T-cell (primary cell): ENCODE data around the gene TFIP11. TPM values are rescaled to one million over a fixed set of nuclear protein-coding genes. Genes with fewer than 3 reads are reported as not detected.

Experiments
- ATAC-seq, 4 experiments: fragments of 200-7000 bp in 3 of 4; fragments of 150-1000 bp in 1 of 4; cut with Tn5 transposase; replicated peaks in 1 of 4; 1 replicate in 3 of 4; 2 replicates in 1 of 4; pipeline ENCODE4 v1.10.0; 2021; ENCODE audit warnings: moderate library complexity in 3 of 4, mild to moderate bottlenecking in 2 of 4, moderate number of reproducible peaks in 1 of 4
- CTCF ChIA-PET, 2 donors: fragments of 300-600 bp; sonication (Branson Sonifier 250); formaldehyde crosslinking; loops; one replicate each; lab custom pipeline; 2022; ENCODE audit warnings: antibody characterized with exemption in 2 of 2; lab: Charles Lee
- POLR2A ChIA-PET, 2 donors: fragments of 300-600 bp; sonication (Branson Sonifier 250); formaldehyde crosslinking; loops; one replicate each; lab custom pipeline; 2022; ENCODE audit warnings: antibody characterized with exemption in 2 of 2; lab: Charles Lee
- DNase-seq, 35 experiments: peaks; one replicate each; pipeline versions ENCODE4 v3.0.0 to v3.0.0-alpha.2; 2013 to 2023
- H3K27ac ChIP-seq: one replicate; pipeline ENCODE4 v1.5.1; 2013; ENCODE audit warnings: low read length
- H3K27me3 ChIP-seq, 2 experiments: replicated peaks in 1 of 2; 1 replicate in 1 of 2; 2 replicates in 1 of 2; pipeline versions ENCODE4 v1.6.1 to v1.7.0; 2013; ENCODE audit warnings: low read length in 1 of 2, mixed read lengths in 1 of 2; ENCODE audit not compliant: control insufficient read depth in 2 of 2, insufficient read depth in 2 of 2; ENCODE audit errors: extremely low read depth in 1 of 2
- H3K36me3 ChIP-seq, 2 donors: 1 replicate in 1 of 2; 2 replicates in 1 of 2; pipeline versions ENCODE4 v1.6.1 to v1.7.0; 2013; ENCODE audit warnings: low read length in 1 of 2; ENCODE audit not compliant: control insufficient read depth in 2 of 2, insufficient read depth in 1 of 2; ENCODE audit errors: extremely low read depth in 1 of 2
- H3K4me1 ChIP-seq, 2 experiments: 1 replicate in 1 of 2; 2 replicates in 1 of 2; pipeline versions ENCODE4 v1.6.1 to v1.7.0; 2013; ENCODE audit warnings: low read length in 2 of 2, mixed read lengths in 1 of 2; ENCODE audit not compliant: insufficient read depth in 2 of 2, control insufficient read depth in 1 of 2; ENCODE audit errors: extremely low read depth in 1 of 2
- H3K4me3 ChIP-seq, 2 donors: 1 replicate in 1 of 2; 2 replicates in 1 of 2; pipeline versions ENCODE4 v1.5.1 to v1.7.0; 2013; ENCODE audit warnings: mild to moderate bottlenecking in 2 of 2, low read length in 1 of 2, moderate library complexity in 1 of 2; ENCODE audit not compliant: control insufficient read depth in 1 of 2; ENCODE audit errors: extremely low read depth in 1 of 2
- H3K9me3 ChIP-seq: 2 replicates; pipeline ENCODE4 v1.7.0; 2013
- H3K27ac Mint-ChIP-seq, 2 donors: one replicate each; pipeline ENCODE4 v1.8.0; 2020 to 2021; ENCODE audit warnings: mild to moderate bottlenecking in 2 of 2, mixed read lengths in 2 of 2
- H3K27me3 Mint-ChIP-seq, 2 donors: one replicate each; pipeline ENCODE4 v1.8.0; 2021 to 2022; ENCODE audit warnings: mixed read lengths in 2 of 2
- H3K36me3 Mint-ChIP-seq: one replicate; pipeline ENCODE4 v1.8.0; 2021; ENCODE audit warnings: mixed read lengths
- H3K4me1 Mint-ChIP-seq, 3 donors: one replicate each; pipeline ENCODE4 v1.8.0; 2020 to 2022; ENCODE audit warnings: mixed read lengths in 3 of 3, mild to moderate bottlenecking in 1 of 3
- H3K4me3 Mint-ChIP-seq, 3 donors: one replicate each; pipeline ENCODE4 v1.8.0; 2020 to 2022; ENCODE audit warnings: mild to moderate bottlenecking in 3 of 3, mixed read lengths in 3 of 3, moderate library complexity in 3 of 3
- H3K9me3 Mint-ChIP-seq, 3 donors: one replicate each; pipeline ENCODE4 v1.8.0; 2020 to 2022; ENCODE audit warnings: mixed read lengths in 3 of 3
- WGBS: methylation state at CpG from one replicate; pipeline ENCODE4 v1.1.5; 2013; ENCODE audit warnings: missing lambda C conversion rate; ENCODE audit not compliant: insufficient coverage; 5-methylcytosine and 5-hydroxymethylcytosine counted together
- total RNA-seq, 35 experiments: library from RNA in 6 of 35; stranded (reverse) in 6 of 35; fragments of 120-200 nt in 1 of 35; gene quantifications; one replicate each; pipeline versions ENCODE4 v1.2.1 to v1.2.4 and lab custom pipeline; 2013 to 2026

TFIP11 gene
- total RNA-seq, 5 donors from 2014 or later (not counting 1 experiment from before 2014, with no cell fraction given) = 63.0 to 91.8 (median 75.2) TPM

GRCh38 chr22:26477341-26477731 lies 34.9 kb downstream of the TFIP11 start:
- no peaks in the 10 kb centered on the region for H3K27me3 ChIP-seq
- CTCF ChIA-PET = no interaction called here
- no peak overlapping the region for H3K4me3 ChIP-seq
- H3K27ac ChIP-seq = no peak overlapping the region
- H3K4me1 ChIP-seq = peaks cover 12 to 27% of the 10 kb centered on the region in 2 experiments
- Mint-ChIP-seq H3K9me3 (no peaks in the 10 kb centered on the region), H3K36me3 (peaks cover 60% of the 10 kb centered on the region), H3K27ac (no peak overlapping the region), H3K4me3 (peak overlapping the region in 1 of 3 donors; percentile 53), H3K27me3 (no peaks in the 10 kb centered on the region), H3K4me1 (peaks cover 53 to 61% (median 56%) of the 10 kb centered on the region in 3 donors)
- ATAC-seq (no peak), DNase-seq (no peak)
- POLR2A ChIA-PET = no interaction called here
- WGBS = 27% methylated on average over 3 of the region's 4 CpGs
- H3K9me3 ChIP-seq = no peaks in the 10 kb centered on the region
- H3K36me3 ChIP-seq = peaks cover 0 to 46% of the 10 kb centered on the region in 2 donors

DNA sequence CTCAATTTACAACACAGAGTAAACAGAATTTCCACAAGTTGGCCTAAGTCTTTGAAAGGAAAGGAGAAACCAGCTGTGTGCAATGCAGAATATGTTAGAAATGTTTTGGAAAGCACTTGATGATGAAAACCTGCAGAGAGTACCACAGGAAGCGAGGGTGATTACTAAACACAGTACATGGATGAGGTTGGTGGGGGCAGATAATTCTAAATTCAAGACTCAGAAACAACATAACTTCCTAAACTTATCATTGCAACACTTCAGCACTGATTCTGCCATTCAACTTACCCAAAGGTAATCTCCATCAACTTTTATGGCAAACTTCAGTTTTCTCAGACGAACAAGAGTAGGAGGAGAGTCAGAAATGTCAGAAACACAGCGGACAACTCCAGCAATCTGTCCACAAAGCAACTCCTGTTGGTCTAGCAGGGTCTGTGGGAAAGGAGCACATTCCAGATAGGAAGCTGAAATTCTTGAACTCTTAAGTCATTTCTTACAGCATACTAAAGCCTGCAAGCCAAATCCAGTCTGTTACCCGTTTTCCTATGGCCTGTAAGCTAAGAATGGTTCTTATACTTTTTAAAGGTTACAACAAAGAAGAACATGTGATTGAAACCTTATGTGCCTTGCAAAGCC lies 35.5 kb downstream of the TFIP11 start:
- H3K9me3 ChIP-seq = no peaks in the 10 kb centered on the region
- peaks cover 48 to 56% (median 51%) of the 10 kb centered on the region in 3 donors for H3K4me1 Mint-ChIP-seq
- peaks cover 65% of the 10 kb centered on the region for H3K36me3 Mint-ChIP-seq
- no peaks in the 10 kb centered on the region for H3K27me3 Mint-ChIP-seq
- no peaks in the 10 kb centered on the region for H3K9me3 Mint-ChIP-seq
- H3K27me3 ChIP-seq = no peaks in the 10 kb centered on the region
- WGBS = 100% methylated on average over 1 of the region's 4 CpGs
- ChIA-PET CTCF (no interaction called here), POLR2A (no interaction called here)
- no peak overlapping the region for H3K27ac Mint-ChIP-seq
- H3K4me3 ChIP-seq = no peak overlapping the region
- peaks cover 10 to 26% of the 10 kb centered on the region in 2 experiments for H3K4me1 ChIP-seq
- no peak for ATAC-seq
- DNase-seq = no peak
- no peak overlapping the region for H3K4me3 Mint-ChIP-seq
- H3K27ac ChIP-seq = no peak overlapping the region
- peaks cover 0 to 51% of the 10 kb centered on the region in 2 donors for H3K36me3 ChIP-seq

- CTCF ChIA-PET = no interaction called here
- Mint-ChIP-seq H3K27me3 (no peaks in the 10 kb centered on the region), H3K27ac (no peak overlapping the region), H3K36me3 (peaks cover 74% of the 10 kb centered on the region), H3K9me3 (no peaks in the 10 kb centered on the region), H3K4me1 (peaks cover 27 to 35% (median 31%) of the 10 kb centered on the region in 3 donors), H3K4me3 (no peak overlapping the region)
- no peak for ATAC-seq
- Histone ChIP-seq H3K4me3 (no peak overlapping the region), H3K4me1 (peaks cover 8 to 9% of the 10 kb centered on the region in 2 experiments), H3K9me3 (no peaks in the 10 kb centered on the region), H3K36me3 (peaks cover 0 to 69% of the 10 kb centered on the region in 2 donors), H3K27me3 (no peaks in the 10 kb centered on the region), H3K27ac (no peak overlapping the region)
- DNase-seq = no peak
- POLR2A ChIA-PET = no interaction called here
Observed at GRCh38 chr22:26474682-26475081, 37.6 kb downstream of the TFIP11 start.

GRCh38 chr22:26471522-26471921 lies 40.8 kb downstream of the TFIP11 start:
- H3K36me3 ChIP-seq = peaks cover 0 to 82% of the 10 kb centered on the region in 2 donors
- Mint-ChIP-seq H3K36me3 (peaks cover 70% of the 10 kb centered on the region), H3K4me3 (no peak overlapping the region), H3K9me3 (no peaks in the 10 kb centered on the region), H3K27me3 (no peaks in the 10 kb centered on the region), H3K27ac (no peak overlapping the region), H3K4me1 (peaks cover under 1 to 7% (median 5%) of the 10 kb centered on the region in 3 donors)
- ATAC-seq (no peak), DNase-seq (no peak)
- H3K4me3 ChIP-seq = no peak overlapping the region
- H3K27ac ChIP-seq = no peak overlapping the region
- H3K27me3 ChIP-seq = no peaks in the 10 kb centered on the region
- CTCF ChIA-PET = no interaction called here
- no peaks in the 10 kb centered on the region for H3K4me1 ChIP-seq
- no peaks in the 10 kb centered on the region for H3K9me3 ChIP-seq
- POLR2A ChIA-PET = no interaction called here
- 100% methylated on average over 1 of the region's 5 CpGs for WGBS

GRCh38 chr22:26470807-26471206 lies 41.5 kb downstream of the TFIP11 start:
- Histone ChIP-seq H3K9me3 (no peaks in the 10 kb centered on the region), H3K27ac (no peak overlapping the region), H3K36me3 (peaks cover 0 to 82% of the 10 kb centered on the region in 2 donors), H3K4me1 (no peaks in the 10 kb centered on the region), H3K27me3 (no peaks in the 10 kb centered on the region), H3K4me3 (no peak overlapping the region)
- H3K36me3 Mint-ChIP-seq = peaks cover 75% of the 10 kb centered on the region
- CTCF ChIA-PET = no interaction called here
- H3K4me1 Mint-ChIP-seq = peaks cover 0 to 6% (median 5%) of the 10 kb centered on the region in 3 donors
- H3K9me3 Mint-ChIP-seq = no peaks in the 10 kb centered on the region
- ATAC-seq (no peak), DNase-seq (no peak)
- WGBS = 73% methylated on average over 2 of the region's 2 CpGs
- no peaks in the 10 kb centered on the region for H3K27me3 Mint-ChIP-seq
- no peak overlapping the region for H3K27ac Mint-ChIP-seq
- H3K4me3 Mint-ChIP-seq = no peak overlapping the region
- POLR2A ChIA-PET = interaction anchor here in 1 of 2 donors (0.5 kb wide), 1 partner anchor 39 kb away, joined by 4 read pairs; no protein-coding TSS in a partner anchor

- Histone ChIP-seq H3K27me3 (no peaks in the 10 kb centered on the region), H3K36me3 (peaks cover 3 to 91% of the 10 kb centered on the region in 2 donors), H3K4me3 (no peak overlapping the region), H3K27ac (no peak overlapping the region), H3K9me3 (no peaks in the 10 kb centered on the region), H3K4me1 (no peaks in the 10 kb centered on the region)
- Mint-ChIP-seq H3K9me3 (no peaks in the 10 kb centered on the region), H3K27ac (no peak overlapping the region), H3K27me3 (no peaks in the 10 kb centered on the region), H3K4me3 (no peak overlapping the region), H3K36me3 (peaks cover 70% of the 10 kb centered on the region), H3K4me1 (no peaks in the 10 kb centered on the region)
- CTCF ChIA-PET = interaction anchor here in 1 of 2 donors (0.5 kb wide), 1 partner anchor 175 kb away, joined by 3 read pairs; no protein-coding TSS in a partner anchor
- POLR2A ChIA-PET = no interaction called here
- WGBS = 100% methylated on average over 5 of the region's 5 CpGs
- DNase-seq = no peak
- ATAC-seq = no peak
Observed at GRCh38 chr22:26466196-26466595, 46.1 kb downstream of the TFIP11 start.
